Stimulated activated CD4-positive, alpha-beta T cell treated with anti-CD3 and anti-CD28 coated beads, Interleukin-2, amount 100 ng/mL, for 24 hours (primary cell): ENCODE measurements around the gene CAPG.

Experiments
- DNase-seq, 2 donors: peaks; one replicate each; pipeline ENCODE4 v3.0.0-alpha.2; 2020

Gene CAPG

DNA sequence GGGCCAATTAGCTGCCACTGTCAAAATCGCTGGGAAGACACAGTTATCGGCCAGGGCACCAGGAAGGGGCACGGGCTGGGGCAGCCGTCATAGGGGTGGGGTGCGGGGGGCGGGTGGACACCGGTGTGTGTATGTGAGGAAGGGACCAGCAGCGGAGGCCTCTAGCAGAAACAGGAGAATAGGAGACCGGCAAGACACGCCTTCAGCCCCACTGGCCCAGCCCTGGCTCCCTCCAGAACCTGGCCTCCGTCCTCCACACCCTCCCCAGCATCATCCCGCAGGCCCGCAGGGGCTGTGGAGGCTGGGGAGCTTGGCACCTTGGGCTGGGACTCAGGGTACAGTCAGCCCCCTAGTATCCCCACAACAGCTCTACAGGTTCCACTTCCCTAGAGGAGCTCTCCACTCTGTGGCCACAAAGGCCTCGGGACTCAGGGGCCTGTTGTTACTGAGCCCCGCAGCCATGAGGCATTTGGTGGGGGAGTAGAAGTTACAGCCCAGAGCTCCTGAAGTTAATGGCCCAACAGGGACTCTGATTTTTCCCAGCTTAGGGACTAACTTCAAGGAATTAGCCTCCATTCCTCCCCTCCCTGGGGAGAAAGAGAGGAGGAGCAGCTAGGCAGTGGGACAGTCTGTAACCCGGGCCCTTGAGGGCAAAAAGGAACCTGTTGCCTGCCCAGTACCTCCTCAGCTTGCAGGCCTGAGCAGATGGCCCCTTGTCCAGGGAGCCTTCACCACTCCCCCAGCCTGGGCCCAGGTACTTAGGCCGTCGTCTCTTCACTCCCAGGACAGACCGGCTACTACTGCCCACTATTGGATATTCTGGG, 28.2 kb upstream of the CAPG start:
- no peak for DNase-seq

DNA sequence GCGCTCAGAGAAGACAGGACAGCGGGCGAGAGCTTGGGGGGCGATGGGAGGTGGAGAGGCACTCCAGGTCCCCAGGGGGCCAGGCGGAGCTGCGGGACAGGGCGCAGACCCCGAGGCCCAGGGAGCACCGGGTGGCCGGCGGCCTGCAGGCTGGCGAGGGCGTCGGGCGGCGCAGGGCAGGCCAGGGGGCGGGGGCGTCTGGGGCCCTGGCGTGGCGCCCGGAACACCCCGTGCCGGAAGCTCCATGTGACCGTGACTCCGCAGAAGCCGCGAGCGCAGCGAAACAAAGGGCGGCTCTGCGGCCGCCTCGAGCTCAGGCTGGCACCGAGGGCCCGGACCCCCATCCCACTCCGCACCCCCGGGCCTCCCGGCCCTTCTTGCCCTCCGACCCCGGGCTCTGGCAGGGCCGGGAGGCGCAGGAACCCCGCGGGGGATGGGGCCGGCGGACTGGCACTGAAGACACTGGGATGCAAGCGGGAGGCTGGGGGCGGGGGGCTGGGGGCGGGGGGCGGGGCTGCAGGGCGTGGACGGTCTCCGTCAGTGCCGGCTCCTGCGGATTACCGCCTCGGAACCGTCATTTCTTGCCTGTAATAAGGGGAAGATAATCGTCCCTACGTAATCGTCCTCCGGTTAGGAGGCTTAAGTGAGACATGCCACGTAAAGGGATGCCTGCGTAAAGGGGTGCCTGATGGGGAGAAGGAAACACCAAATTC, 27.5 kb upstream of the CAPG start:
- peak; percentile 76 to 79 for DNase-seq

DNA sequence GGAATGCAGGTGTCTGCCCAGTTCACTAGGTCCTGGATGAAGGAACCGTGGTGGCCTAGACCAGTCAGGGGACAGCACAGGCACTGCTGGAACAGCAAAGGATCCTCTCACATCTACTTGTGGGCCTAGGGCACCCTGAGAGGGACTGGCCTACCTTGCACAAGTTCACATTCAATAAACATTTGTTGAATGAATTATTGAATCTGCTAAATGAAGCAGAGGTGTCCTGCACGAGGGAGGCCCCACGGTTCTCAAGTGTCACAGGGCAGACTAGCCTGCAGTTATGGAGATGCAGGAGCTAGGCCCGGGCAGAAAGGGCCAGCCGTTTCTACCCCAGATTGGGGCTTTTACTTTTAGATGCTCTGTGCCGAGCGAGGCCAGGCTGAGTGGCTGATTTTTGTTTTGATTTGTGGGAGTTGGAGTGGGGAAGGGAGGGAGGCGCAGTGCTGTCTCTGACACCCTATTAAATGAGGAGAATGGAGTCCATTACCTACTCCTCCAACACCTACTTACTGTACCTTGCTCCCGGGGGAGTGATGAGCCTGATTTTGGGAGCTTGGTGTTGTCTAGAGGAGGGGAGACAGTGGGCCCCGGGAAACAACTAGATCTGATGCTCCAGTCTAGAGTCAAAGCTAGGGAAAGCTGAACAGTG, 26.8 kb upstream of the CAPG start:
- DNase-seq = no peak

DNA sequence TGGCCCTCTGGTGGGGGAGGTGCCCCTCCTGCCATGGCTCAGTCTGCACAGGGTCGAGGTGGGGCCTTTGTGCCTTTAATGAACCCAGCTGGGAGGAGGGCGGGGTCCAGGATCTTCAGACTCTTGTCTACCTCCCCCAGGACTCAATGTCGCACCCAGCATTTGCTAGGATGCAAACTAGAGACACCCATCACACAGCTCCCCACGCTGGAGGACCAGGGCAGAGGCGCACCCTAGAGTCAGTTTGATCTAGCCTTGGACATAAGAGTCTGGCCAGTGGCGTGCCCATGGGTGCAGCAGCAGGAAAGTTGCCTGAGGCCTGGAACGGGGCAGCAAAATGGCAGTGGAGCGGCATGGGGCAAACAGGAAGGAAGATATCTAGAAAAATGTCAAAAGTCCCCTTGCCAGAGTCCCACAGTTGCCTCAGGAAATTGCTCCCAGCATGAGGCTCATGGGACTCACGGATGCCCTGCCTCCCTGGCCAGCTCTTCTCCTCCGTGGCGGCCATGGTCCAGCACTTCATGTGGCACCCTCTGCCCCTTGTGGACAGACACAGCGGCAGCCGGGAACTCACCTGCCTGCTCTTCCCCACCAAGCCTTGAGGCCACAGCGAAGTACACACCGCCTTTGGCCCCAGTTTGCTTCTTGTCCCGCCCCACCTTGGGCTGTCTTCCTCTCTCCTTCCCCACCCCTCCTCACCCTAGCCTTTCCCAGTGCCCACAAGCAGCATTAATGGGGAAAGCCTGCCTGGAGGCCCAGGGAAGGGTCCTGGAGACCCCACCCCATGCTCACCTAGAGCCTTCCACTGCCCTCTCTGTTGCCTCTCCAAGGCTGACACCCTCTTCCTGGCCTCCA, 26.0 kb upstream of the CAPG start:
- no peak for DNase-seq

DNA sequence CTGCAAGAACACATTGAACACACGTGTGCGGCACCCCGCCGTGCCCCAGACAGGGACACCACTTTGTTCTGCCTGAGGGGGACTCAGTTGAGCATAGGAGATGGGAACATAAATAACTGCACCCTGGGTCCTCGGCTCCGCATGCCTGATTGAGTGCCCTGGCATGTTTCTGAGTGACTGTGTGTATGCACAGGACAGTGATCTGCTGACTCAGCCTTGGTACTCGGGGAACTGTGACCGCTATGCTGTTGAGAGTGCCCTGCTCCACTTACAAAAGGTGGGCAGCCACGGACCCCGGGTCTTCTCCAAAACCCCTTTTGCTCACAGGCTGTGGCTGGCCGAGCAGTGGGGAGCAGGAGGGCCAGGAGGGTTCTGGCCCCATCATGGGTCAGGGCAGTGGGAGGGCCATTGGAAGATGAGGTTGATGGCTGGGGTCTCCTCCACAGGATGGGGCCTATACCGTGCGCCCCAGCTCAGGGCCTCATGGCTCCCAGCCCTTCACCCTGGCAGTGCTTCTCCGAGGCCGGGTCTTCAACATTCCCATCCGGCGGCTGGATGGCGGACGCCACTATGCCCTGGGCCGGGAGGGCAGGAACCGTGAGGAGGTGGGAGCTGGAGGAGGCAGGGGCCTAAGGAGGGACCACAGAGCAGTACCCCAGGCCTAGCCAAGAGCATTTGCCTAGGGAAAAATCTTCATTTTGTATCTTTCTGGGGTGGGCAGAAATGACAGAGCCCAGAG, 25.2 kb upstream of the CAPG start:
- no peak for DNase-seq

DNA sequence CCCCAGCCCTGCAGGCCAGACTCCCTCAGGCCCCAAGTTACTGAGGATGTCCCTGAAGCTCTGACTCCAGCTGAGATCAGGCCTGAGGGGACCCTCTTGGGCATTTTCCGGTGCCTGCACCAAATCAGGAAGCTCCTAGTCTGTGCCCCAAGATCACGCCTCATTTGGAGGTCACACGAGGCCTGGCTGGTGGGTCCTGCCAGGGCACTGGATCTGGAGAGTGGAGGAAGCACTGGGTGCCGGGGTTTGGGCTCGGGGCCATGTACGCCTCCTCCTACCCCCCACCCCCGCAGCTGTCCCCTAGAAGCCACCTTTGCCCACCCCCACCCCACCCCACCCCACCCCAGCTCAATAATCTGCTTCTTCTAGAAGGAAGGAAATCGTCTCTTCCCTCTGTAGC, 24.5 kb upstream of the CAPG start:
- no peak for DNase-seq

DNA sequence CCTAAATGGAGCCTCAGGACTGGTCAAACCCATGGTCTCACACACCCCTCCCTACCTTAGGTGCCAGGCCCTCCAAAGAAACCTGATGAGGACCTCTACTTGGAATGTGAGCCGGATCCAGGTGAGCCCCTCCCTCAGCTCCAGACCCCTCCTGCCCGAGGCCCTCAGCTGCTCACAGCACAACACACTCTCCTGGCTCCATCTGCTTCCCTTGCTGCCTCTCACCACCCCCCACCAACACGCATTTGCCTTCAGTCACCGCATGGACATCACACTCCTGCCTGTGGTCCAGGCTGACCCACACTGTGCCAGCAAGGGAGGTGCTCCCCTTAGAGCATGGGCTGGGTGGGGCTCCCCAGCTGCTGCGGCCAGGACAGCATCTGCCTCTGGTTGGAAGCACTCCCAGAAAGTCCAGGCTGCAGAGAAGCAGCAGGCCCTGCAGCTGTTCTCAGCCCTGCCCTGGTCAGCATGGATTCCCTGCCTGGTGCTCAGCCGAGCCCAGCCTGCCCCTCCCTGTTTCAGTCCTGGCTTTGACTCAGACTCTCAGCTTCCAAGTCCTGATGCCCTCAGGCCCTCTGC, 23.4 kb upstream of the CAPG start:
- no peak for DNase-seq

DNA sequence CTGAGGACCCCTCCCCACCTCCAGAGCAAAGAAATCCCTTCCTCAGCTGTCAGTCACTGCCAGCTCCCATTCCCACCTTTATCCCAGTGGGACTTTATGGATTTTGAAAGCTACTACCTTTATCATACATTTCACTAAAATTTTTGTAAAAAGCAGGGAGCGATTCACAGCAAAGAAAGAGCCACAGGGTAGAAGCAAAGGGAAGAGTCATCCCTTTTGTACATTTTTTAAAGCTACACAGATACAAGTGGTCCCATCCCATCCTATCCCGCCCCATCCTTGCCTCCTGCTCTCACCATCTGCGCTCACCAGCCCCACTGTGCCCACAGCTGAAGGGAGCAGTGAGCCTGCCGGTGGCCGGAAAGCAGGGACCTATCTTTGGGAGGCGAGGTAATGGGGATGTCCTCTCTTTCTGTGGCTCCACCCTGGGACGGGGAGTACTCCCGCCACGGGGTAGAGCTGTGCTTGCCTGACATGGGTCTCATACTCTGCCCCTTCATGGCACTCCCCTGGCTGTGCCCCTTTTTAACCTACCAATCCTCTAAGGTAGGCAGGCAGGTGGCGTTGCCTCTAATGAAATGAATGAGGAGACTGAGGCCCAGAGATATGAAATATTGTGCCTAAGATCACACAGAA, 21.5 kb upstream of the CAPG start:
- DNase-seq = no peak

DNA sequence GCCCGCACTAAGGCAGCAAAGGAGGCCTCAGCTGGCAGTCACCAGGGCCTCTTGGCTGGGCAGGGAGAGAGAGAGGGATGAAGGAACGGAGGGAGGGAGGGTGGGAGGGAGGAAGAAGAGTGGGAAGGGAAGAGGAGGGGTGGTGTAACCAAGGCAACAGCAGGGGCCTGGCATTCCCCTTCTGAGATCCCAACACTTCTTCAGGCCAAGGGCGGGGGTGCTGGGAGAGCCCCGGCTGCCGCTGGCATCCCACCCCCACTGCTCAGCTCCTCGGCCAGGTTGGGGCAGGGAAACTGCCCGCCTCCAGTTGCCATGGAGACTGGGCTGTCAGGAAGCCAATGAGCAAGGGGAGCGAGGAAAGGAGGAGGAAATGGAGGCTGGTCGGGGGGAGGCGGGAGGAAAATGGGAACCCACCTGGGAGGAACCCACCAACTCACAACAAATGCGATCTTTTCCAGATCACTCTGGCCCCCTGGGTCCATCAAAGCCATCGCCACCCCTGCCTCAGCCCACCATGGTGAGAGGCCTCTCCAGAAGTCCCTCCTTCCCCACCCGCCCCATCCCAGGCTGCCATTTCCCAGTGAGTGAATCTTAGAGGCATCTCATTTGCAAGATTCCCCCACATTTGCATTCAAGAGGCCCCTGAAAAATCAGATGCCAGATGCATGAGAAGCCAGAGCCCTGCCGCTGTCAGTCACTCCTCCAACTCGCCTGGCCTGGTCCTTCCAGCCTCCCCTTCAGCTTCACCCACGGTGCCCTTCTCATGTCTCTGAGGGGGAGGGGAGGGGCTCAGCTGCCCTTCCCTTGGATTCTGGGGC, 20.8 kb upstream of the CAPG start:
- DNase-seq = no peak

DNA sequence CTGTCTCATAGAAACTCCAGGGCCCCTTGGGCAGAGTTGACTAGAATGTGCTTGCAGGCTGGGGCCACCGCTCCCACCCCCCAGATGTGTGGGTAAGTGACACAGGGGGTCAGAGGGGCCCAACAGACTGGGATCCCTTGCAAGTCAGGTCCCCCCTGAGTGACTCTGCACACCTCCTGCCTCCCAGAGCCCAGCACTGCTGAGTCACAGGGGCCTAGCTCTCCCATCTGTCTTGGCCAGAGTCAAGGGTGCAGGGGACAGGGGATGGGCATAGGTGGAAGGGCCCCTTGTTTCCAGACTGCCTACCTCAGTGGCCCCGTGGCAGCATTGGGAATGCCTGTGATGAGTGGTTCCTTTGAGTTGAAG, 19.7 kb upstream of the CAPG start:
- DNase-seq = no peak

DNA sequence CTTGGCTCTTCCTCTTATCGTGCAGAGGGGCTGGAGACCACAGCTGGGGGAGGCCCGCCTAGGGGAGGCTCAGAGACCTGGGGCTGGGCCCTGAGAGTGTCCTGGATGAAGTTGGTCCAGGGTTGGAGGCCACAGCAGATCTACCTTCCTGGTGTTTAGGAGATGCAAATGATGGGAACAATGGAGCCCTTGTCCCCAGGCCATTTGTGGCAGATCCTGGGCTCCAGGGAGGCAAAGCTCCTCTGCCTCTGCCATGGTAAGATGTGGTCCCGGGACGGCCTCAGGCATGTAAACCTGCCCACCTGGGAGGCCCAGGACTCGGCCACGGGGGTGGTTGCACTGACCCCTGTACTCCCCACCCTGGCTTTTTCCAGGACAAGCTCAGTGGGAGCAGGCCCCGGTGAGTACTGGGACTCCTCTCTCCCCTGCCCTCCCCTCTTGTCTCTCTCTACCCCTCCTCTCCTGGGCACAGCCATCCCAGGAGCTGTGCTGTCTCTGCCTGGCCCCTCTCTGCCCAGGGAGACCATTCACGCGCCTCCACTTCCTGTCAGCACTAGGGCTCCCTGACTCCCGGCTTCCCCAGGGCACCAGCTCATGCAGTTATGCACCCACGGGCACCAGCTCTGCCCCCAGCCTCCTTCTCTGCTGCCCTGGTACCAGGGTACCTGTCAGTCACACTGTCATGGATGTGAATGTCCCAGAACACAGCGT, 19.2 kb upstream of the CAPG start:
- no peak for DNase-seq

DNA sequence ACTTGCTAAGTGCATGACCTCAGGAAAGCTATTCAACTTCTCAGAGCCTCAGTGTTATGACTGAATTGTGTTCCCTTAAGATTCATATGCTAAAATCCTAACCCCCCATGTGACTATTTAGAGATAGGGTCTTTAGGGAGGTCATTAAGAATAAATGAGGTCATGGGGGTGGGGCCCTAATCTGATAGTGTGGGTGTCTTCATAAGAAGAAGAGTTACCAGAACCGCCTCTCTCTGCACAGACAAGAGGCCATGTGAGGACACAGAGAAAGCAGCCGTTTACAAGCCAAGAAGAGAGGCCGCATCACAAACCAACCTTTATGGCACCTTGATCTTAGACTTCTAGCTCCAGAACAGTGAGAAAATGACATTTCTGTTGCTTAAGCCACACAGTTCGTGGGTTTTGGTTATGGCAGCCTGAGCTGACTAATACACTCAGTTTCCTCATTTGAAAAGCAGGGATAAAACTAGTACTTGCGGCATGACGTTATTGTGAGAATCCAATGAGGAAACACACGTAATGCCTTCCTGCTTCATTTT, 18.2 kb upstream of the CAPG start:
- DNase-seq = no peak

DNA sequence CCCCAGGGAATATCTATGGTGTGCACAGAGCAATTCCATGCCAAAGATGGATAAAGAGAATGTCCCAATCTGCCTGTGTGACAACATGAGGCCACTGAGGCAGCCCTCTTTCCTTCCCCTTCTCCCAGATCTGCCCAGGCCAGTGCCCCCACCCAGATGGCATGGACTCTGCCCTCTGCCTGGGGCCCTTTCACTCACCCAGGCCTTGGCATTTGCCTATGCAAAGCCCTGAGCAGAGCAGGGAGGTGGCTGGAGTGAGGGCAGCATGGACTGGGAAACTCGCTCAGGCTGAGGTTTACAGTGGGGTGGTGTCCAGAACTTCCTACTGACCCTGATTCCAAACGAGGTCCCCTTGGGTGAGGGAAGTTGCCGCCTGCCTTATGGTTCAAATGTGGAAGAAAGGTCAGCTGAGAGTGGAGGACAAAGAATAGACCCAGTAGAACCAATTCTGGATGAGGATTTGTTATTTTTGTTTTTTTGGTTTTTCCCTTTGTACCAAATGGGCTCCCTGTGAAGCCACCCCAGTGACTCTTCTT, 17.2 kb upstream of the CAPG start:
- no peak for DNase-seq

DNA sequence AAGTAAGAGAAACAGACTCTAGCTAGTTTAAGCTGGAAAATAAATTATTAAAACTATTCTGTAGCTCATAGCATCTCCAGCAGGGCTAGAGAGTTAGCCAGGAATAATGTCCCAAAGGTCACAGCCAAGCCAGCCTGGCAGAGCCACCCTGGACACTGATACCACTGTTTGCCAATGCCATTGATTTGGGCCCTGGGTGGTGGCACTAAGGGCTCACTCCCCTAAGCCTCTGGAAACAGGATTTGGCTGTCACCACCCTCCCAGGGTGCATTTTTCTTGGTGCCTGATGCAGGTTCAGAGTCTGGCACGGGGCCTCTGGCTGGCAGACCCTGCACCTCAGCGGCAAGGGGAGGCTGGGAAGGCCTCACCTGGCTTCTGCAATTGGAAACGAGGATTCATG, 15.4 kb upstream of the CAPG start:
- no peak for DNase-seq

DNA sequence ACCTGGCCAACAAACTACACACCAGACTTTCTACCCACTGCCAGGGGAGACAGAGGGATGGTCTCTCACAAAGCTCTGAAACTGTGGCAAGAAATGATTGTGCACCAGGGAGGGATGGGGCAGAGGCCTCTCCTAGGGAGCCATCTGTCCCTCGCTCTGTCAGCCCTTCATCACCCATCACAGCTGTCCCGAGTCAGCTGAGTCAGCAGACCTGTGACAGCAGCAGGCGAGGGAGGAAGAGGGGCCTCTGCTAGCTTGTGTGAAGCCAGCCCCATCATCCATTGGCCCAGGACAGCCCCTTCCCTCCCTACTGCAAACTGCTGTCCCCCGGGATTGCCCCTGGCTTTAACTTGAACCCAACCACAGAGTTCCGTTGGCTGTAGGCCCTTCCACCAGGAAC, 13.4 kb upstream of the CAPG start:
- DNase-seq = no peak

DNA sequence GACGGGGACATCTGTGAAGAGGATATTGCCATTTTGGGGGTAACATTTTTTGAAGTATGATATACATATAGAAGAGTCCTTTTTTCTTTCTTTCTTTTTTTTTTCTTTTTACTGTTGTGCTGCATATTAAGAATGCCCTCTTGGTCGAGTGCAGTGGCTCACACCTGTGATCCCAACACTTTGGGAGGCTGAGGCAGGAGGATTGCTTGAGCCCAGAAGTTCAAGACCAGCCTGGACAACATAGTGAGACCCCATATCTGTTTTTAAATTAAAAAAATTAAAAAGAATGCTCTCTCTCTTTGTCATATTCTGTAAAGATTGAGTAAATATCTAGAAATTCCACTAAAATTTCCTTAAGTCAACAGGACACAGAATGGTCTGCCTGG, 11.9 kb upstream of the CAPG start:
- no peak for DNase-seq

DNA sequence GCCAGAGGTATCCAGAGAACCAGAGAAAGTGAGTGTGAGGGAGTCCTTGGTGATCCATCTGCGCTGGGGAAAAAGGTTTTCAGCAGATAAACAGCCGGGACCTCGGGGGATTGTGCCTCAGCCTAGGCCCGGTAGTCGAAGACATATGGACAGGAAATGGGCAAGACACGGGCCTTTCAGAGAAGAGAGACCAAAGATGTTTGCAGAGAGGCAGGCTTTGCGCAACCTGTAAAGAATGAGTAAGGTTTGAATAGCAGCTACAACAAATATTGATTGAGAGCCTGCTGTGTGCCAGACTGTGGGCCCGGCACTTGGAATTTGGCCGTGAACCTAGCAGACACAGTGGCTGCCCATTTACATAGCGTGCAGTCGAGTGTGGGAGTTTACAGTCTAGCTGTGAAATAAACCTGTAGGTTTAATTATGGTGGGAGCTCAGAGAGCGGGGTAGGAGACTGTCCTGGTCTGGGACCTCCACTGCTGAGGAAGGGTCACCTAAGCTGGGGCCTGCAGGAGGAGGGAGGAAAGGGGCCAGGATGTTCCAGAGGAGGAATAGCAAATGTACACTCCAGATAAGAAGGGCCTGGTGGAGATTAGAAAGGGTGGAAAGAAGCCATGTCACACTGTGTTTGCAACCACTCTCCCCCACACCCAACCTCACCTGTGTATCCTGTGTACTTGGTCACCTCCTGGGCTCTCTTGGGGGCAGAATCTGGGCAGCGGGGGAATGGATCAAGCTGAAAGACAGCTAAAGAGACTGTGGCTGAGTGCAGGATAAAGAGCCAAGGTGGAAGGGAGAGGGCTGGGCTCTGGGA, 11.3 kb upstream of the CAPG start:
- no peak for DNase-seq

DNA sequence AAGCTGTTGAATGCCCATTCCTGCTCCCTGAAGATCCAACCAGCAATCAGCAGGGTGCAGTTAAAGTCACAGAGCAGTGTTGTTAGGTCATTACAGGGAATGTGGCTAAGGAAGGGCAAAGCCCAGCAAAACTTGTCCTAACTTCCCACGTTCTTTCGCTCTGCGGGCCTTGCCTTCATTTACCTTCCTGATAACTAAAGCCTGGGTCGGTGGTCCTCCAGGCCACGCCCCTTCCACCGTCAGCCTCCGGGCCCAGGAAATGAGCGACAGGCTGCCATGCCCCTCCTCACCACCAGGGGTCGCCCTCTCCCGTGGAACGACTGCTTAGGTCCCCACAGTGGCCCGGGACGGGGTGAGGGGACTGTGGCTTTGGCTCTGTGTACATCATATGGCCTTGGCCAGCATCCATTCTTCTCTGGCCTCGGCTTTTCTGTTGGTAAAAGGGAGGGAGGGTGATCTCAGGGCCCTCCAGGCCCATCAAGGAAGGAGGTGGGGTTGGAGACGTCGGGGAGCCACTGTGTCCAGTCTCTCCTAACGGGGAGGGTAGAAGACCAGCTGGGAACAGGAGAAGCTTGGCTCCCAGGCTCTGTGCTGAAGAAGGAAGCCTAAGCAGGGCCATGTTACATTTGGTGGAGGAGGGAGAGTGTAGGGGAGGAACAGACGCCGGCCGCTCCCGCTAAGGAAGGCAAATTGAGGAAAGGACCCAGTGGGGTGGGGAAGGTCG, 10.5 kb upstream of the CAPG start:
- peak; percentile 96 to 97 for DNase-seq
